HT-29 (cell line): ENCODE measurements around the gene CCNQ. TPM values are rescaled to one million over a fixed set of nuclear protein-coding genes. Genes with fewer than 3 reads are reported as not detected.
A peak's percentile ranks its signal among the peaks of the same experiment; 100 is the strongest.
"Not testable (repeated sequence)": the region's sequence is repeated elsewhere in the genome, so short reads cannot be mapped to it uniquely, and the experiment has no call there.

ENCODE experiments used
- DNase-seq: peaks from one replicate; pipeline ENCODE4 v3.0.0-alpha.2; 2015; ENCODE audit warnings: low spot score
- total RNA-seq: library from RNA; depleted of rRNA; stranded (reverse); fragments of >200 nt; shearing (Covaris generic); gene quantifications from 2 replicates; pipeline ENCODE4 v1.2.3, GENCODE V29; 2014

Gene CCNQ
- total RNA-seq, 1 experiment from 2014 or later: 107 TPM

DNA sequence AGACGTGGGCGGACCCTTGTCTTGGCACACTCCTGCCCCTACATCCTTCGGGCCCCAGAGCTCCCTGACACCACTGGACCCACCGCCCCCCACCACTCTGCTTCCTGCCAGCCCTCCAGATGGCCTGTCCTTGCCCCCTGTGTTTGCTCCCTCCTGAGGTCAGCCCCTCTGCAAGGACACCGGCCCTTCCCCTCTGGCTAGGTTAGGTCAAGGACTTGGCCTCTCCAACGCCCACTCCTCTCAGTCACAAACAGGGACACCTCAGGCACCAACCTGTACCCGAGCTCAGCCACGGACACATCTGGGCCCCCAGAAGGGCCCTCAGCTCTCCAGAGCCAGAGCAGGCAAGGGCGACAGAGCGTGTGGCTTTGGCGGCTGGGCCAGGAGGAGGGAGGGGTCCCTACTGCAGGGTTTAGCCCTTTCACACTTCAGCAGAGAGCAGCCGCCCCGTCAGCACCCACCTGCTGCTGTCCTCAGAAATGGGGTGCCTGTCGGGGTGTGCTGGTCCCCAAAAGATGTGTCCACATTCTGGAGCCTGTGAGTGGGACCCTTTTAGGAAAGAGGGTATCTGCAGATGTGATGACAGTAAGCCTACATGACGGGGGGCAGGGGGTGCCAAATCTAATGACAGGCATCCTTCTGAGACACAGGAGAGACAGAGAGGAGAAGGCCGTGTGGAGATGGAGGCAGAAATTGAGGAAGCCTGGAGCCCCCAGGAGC, 24.5 kb upstream of the CCNQ start:
- DNase-seq: no peak

DNA sequence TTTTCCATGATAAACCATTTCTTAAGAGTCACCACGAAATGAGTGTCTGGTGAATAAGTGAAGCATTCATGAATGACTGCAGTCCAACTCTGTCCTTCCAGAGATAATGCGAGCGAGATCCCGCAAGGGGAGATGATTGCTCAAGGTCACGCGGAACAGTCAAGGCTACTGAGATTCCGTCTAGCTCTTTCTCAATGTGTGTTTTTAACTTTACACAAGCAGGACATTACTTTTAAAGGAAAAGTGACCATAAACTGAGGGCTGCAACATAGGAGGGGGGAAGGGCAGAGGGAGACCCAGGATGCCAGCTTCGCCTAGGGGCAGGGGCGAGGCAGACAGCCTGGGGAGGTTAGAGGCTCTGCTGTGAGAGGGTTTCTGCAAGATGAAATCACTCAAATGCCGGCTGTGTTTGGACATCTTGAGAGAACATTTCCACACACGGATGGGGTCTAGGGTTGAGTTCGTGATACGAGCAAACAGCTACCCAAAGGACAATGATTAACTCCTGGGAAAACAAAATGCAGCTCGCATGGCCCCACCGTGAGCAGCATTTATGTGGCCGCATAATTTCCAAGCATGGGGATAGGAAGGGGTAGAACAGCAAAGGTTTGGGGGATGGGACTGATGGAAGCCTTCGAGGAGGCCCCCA, 23.8 kb upstream of the CCNQ start:
- DNase-seq: no peak

DNA sequence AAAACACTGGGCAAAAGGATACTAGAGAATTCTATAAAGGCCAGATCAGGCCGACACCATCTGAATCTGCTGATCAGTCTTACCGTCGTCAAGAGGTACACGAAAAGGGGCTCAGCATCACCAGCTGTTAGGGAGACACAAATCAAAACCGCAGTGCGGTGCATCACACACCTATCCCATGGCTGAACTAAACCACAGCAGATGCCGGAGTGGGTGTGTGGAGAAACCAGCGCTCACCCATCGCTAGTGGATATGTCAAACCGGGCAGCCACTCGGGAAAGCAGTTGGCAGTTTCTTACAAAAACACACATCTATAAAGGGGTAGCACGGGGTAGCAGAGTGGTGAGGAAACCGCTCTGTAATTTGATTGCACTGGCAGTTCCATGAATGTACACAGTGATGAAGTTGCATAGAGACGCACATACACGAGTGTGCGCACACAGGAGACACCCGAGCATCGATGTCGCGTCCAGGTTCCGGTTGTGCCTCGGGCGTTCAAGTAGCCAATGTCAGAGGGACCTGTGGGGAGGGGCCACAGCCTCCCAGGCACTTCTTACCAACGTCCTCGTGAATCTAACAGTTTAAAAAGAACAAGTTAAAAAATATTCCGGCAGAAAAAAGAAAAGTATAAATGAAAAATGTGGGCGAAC, 23.1 kb upstream of the CCNQ start:
- no peak for DNase-seq

- no peak for DNase-seq
Observed at GRCh38 chrX:153620576-153620975, 21.6 kb upstream of the CCNQ start.

DNA sequence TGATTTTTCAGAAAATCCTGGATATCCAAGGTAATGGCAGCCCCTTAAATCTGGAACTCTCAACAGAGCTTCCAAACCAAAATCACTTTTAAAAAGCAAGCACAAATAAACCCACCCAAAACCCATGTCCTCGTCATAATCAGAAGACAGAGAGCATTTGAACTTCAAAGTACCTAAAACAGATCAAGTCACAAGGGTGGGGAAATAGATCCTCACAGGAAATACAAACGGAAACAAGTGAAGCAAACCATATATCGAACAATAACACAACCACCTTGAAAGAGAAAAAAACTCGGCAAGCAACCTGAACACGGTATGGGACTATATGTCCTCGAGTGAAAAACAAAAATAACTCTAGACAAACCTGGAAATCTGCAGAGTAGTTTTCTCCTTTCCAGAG, 15.9 kb upstream of the CCNQ start:
- no peak for DNase-seq

- no peak for DNase-seq
Observed at GRCh38 chrX:153612413-153612812, 13.5 kb upstream of the CCNQ start.

DNA sequence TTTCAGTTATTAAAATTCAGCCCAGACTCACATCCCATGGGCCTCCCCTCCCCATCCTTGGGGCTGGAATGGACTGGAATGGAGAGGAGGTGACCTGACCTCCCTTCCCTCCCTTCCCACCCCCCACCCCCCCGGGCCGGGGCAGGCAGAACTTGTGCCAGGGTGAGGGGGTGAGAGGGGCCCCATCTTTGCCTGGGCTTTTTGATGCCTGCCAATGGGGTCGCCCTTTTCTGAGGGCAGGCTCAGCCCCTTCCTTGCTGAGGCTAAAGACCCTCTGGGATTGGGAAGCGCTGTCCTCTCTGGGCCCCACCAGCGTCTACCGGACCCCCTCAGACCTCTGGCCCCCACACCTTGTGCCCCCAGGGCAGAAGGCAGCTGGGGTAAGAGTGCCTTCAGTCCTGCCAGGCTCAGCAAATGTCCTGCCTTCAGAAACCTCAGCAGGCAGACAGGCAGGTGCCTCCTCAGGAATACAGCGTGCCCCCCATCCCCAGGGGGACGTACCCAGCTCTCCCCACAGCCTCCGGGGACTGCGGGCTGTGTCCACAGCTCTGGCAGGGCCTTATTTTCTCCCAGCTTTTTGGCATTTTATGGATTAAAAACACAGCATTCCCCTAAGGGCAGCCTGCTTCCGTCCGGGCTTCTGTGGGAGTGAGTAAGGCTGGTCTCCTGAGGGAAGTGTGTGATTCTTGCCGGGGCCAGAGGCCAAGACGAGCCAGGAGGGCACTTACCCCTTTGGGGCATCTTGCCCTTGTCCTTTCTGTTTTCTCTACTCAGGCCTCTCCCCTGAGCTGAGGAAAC, 12.6 kb upstream of the CCNQ start:
- no peak for DNase-seq

DNA sequence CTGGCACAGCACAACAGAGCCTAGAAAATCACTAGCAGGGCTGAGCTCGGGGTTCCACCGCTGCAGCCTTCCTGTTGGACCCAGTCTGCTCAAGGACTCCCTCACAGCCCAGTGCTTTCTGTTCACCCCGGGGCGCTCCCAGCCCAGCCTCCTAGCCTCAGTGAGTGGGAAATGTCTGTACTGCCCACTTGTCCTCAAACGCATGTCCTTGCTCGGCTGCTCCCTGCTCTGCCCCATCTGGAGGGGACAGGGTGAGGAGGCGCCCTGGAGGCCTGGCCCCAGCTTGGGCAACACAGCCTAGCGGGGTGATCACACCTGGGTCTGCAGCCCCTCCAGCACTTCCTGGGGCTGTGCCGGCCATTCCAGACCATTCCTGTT, 11.9 kb upstream of the CCNQ start:
- no peak for DNase-seq

DNA sequence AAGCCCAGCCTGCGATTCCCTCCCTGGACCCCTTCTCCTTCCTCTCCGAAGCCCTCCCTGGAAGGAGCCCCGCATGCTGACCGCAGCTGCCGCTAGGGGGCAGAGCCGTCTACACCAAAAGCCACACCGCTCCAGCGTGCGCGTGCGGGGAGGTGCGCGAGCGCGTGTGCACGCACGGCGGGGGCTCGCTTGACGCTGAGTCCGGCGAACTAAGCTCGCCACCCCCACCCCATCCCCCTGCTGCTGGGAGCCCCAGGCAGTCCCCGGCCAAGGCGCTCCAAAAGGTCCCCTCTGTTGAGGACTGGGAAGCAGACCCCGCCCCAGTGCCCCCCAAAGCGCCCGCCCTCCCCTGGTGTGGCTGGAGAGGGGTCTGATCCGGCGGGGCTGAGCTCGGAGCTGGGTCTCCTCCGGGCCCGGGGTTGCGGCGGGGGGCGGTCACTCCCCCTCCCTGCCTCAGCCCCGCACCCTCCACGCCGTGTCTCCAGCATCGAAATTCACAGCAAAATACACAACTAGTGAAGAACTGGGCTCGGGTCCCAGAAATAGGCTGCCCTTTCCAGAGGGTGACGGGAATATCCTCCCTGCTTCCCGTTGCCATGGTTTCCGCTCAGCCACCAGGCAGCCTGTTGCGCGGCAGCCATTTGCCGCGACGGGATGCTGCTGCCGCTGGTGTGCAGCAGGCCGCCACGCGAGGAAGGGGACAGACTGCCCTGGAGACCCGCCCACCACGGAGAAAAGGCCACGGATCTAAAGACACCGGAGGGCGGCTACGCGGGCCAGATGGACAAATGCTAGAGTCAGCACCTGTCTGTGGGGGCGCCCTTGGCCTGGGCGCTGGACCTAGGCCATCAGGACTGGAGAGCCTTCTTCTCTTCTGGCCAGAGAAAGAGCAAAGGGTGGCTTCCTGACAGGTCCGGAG, 11.2 kb upstream of the CCNQ start:
- DNase-seq: peak; percentile 5

- DNase-seq: no peak
Observed at GRCh38 chrX:153608806-153609205, 9.9 kb upstream of the CCNQ start.

- DNase-seq: no peak
Observed at GRCh38 chrX:153608376-153608775, 9.4 kb upstream of the CCNQ start.

- no peak for DNase-seq
Observed at GRCh38 chrX:153606503-153606902, 7.6 kb upstream of the CCNQ start.

DNA sequence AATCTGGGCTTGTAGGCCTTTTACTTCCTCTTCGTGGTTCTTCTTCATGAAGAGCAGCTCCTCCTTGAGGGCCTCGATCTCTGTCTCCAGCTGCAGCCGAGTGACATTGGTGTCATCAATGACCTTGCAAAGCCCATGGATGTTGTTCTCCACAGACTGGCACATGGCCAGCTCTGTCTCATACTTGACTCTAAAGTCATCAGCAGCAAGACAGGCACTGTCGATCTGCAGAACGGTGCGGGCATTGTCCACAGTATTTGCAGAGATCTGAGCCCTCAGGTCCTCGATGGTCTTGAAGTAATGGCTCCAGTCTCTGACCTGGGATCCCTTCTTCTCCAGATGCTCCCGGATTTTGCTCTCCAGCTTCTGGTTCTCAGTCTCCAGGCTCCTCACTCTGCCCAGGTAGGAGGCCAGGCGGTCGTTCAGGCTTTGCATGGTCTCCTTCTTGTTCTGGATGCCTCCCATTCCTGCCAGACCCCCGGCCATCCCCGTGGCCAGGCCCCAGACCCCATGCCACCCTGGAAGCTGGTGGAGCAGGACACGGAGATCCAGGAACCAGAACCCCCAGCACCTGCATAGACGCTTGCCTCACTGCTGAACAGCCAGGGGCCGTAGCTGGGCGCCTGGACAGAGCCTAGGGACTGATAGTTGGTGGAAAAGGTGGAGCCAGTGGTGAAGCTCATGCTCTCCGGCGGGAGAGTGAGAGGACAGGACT, 5.9 kb upstream of the CCNQ start:
- not testable (repeated sequence) for DNase-seq

DNA sequence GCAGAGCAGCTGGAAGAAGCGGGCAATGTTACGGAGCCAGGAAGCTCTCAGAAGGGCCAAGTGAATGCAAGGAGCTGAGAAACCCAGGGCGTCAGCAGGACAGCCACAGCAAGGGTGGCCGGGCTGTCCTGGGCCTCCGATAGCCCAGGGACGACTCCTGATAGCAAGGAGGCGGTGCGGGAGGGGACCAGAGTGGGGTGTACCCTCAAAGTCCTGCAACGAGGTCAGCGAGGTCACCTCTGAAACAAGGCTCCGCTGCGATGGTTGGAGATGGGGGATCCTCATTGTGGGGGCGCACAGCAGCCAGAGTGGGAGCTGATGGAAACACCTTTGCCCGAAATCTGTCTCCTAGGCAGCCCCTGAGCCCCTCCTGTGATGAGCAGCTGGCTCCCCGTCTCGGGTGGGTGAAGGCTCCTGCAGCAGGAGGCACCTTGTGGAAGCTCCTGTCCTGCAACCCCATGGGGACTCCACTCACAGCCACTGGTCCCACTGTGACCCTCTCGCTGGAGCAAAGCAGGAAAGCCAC, 4.3 kb upstream of the CCNQ start:
- no peak for DNase-seq

GRCh38 chrX:153602601-153603000, 3.7 kb upstream of the CCNQ start:
- no peak for DNase-seq

DNA sequence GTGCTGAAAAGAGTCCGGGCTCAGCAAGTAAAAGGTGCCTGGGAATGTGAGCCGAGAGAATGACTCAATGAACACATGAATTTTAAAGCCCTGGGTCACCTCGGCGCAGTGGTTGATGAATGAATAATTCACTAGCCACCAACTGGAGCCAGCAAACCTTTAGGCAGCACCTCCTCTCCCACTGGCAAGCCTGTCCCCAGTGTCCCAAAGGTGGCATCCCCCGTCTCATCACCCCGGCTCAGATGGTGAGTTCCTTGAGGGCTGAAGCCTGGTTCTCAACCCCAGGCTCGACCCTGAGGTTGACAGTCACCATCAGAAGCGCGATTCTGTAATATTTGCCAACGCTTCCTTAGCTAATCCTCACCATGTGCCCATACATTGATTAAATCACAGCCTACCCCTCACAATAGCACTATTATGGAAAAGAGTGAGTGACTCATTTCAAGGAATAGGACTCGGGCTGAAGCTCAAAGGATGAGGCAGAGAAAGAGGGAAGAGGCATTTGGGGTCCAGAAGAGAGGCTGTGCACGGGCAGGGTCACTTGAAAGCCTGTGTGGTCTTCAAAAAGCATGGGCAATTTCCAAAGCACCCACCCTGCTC, 2.7 kb upstream of the CCNQ start:
- DNase-seq: no peak

- no peak for DNase-seq
Observed at GRCh38 chrX:153600921-153601320, 2.0 kb upstream of the CCNQ start.

GRCh38 chrX:153600032-153600373, 1.1 kb upstream of the CCNQ start:
- DNase-seq: peak; percentile 30

- peak; percentile 94 for DNase-seq
Observed at GRCh38 chrX:153599192-153600031, 473 bp upstream of the CCNQ start.
